Suprapubic skin (tissue), 4 donors: ENCODE results near the gene KLRC3. TPM values are rescaled to one million over a fixed set of nuclear protein-coding genes. Genes with fewer than 3 reads are reported as not detected.

Source experiments
- DNase-seq, 2 donors: peaks; one replicate each; pipeline ENCODE4 v3.0.0-alpha.2; 2019; ENCODE audit warnings: low spot score in 2 of 2
- H3K27ac ChIP-seq: fragments of 200-600 bp; sonication (generic); one replicate; pipeline ENCODE4 v1.5.1; 2019
- H3K27me3 ChIP-seq: fragments of 200-600 bp; sonication (generic); one replicate; pipeline ENCODE4 v1.5.1; 2019
- H3K36me3 ChIP-seq: fragments of 200-600 bp; sonication (generic); one replicate; pipeline ENCODE4 v1.5.1; 2019
- H3K4me1 ChIP-seq: fragments of 200-600 bp; sonication (generic); one replicate; pipeline ENCODE4 v1.5.1; 2019
- H3K4me3 ChIP-seq: fragments of 200-600 bp; sonication (generic); one replicate; pipeline ENCODE4 v1.5.1; 2019; ENCODE audit warnings: mild to moderate bottlenecking
- H3K9me3 ChIP-seq: fragments of 200-600 bp; sonication (generic); one replicate; pipeline ENCODE4 v1.5.1; 2019
- EP300 ChIP-seq: sonication (generic); formaldehyde crosslinking; IDR thresholded peaks from one replicate; pipeline ENCODE4 v1.6.1; 2017; ENCODE audit warnings: antibody characterized with exemption
- POLR2A ChIP-seq, 2 donors: fragments of 450-650 bp; IDR thresholded peaks; one replicate each; pipeline ENCODE4 v1.6.1; 2017; ENCODE audit warnings: antibody characterized with exemption in 2 of 2, mild to moderate bottlenecking in 2 of 2, moderate library complexity in 2 of 2
- POLR2AphosphoS5 ChIP-seq, 3 donors: sonication (generic); formaldehyde crosslinking; IDR thresholded peaks; one replicate each; pipeline ENCODE4 v1.6.1; 2017; ENCODE audit warnings: antibody characterized with exemption in 3 of 3
- WGBS: methylation state at CpG from one replicate; pipeline ENCODE4 v1.1.5; 2018; 5-methylcytosine and 5-hydroxymethylcytosine counted together
- total RNA-seq, 4 donors: library from RNA; depleted of rRNA; stranded (reverse); fragments of >200 nt; gene quantifications; one replicate each; pipeline ENCODE4 v1.1.0, GENCODE V29; 2016
- TF ChIP-seq, protein P1 (sequence below), 2 donors: fragments of 200-600 bp in 1 of 2; fragments of 450-650 bp in 1 of 2; sonication (generic) in 1 of 2; IDR thresholded peaks; one replicate each; pipeline ENCODE4 v1.5.1; 2016 to 2019; ENCODE audit warnings: antibody characterized with exemption in 2 of 2, mild to moderate bottlenecking in 1 of 2, moderate library complexity in 1 of 2

Gene KLRC3
- total RNA-seq, 4 donors from 2014 or later, result not detected

DNA sequence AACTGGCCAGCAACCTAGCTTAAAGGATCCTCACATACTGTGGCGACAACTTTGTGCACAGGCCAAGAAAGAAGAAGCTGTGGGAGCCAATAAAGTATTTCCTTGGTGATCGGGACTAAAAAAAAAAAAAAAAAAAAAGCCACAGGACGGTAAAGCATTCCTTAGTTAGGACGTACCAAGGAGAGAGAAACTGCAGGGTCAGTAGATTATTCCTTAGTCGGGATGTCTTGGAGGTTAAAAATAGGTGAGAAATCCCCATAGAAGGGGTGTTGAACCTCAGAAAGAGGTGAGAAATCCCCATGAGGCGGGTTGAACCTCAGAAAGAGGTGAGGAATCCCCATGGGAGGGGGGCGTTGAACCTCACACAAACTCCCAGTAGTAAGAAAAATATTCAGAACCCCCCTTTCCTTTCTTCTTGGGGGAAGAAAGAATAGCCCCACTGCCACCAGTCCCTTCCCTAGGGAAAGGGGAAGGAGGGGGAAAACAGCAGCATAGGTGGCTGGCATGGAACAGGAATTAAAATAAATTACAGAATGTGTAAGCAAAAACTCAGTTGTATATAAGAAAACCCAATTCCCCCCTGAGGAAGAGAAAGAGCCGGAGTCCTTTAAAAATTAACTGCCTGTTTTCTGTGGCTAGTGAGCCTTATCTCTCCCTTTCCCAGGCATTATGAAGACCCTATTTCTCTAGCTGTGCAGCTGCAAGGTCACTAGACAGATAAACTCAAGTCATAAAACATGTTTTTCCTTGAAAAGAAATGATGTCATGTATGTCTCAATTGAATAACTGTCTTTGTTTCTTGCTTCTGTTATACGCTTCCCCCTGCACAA, 57.4 kb downstream of the KLRC3 start:
- peak overlapping the region; percentile 77 for H3K4me3 ChIP-seq
- 33% methylated on average over 9 of the region's 9 CpGs for WGBS
- peaks cover 1% of the 10 kb centered on the region for H3K9me3 ChIP-seq
- peak overlapping the region; percentile 95 for H3K27ac ChIP-seq
- H3K27me3 ChIP-seq, result no peaks in the 10 kb centered on the region
- no peak for DNase-seq
- TF ChIP-seq POLR2A (IDR thresholded peaks at IDR 0.05) (no peak), POLR2AphosphoS5 (IDR thresholded peaks at IDR 0.05) (no peak)
- H3K36me3 ChIP-seq, result no peaks in the 10 kb centered on the region
- H3K4me1 ChIP-seq, result peaks cover 36% of the 10 kb centered on the region

DNA sequence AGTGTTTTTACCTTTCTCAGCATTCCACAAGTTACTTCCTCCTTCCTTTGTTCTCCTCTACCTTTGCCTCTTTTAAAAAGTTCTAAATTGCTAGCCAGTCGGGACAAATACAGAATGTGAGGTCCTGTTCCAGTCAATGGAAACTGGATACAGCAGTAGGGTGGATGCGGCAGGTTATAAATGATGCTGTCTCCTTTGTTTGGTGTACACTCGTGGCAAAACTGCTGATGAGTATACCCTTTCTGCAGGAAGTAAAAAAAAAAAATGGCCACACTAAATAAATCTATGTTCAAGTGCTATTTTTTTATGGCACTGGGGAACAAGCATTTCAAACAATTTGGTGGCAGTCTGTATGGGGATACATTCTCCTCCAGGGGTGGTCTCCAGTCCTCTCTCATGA, 58.1 kb downstream of the KLRC3 start:
- TF ChIP-seq EP300 (no peak), POLR2AphosphoS5 (IDR thresholded peaks at IDR 0.05) (no peak), POLR2A (IDR thresholded peaks at IDR 0.05) (no peak)
- TF ChIP-seq, protein P1, sequence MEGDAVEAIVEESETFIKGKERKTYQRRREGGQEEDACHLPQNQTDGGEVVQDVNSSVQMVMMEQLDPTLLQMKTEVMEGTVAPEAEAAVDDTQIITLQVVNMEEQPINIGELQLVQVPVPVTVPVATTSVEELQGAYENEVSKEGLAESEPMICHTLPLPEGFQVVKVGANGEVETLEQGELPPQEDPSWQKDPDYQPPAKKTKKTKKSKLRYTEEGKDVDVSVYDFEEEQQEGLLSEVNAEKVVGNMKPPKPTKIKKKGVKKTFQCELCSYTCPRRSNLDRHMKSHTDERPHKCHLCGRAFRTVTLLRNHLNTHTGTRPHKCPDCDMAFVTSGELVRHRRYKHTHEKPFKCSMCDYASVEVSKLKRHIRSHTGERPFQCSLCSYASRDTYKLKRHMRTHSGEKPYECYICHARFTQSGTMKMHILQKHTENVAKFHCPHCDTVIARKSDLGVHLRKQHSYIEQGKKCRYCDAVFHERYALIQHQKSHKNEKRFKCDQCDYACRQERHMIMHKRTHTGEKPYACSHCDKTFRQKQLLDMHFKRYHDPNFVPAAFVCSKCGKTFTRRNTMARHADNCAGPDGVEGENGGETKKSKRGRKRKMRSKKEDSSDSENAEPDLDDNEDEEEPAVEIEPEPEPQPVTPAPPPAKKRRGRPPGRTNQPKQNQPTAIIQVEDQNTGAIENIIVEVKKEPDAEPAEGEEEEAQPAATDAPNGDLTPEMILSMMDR (IDR thresholded peaks at IDR 0.05), result no peak
- no peaks in the 10 kb centered on the region for H3K36me3 ChIP-seq
- no peaks in the 10 kb centered on the region for H3K27me3 ChIP-seq
- 40% methylated on average over 3 of the region's 3 CpGs for WGBS
- DNase-seq, result no peak
- no peaks in the 10 kb centered on the region for H3K9me3 ChIP-seq
- peak overlapping the region; percentile 95 for H3K27ac ChIP-seq
- H3K4me1 ChIP-seq, result peaks cover 36% of the 10 kb centered on the region
- H3K4me3 ChIP-seq, result no peak overlapping the region

Other genes with a start within 250 kb of the KLRC3 start
- gene OLR1, start 248.5 kb downstream of the KLRC3 start, total RNA-seq, result not detected
- under 1 TPM in 1 of 4 donors, not detected in 3; 0.16 TPM for gene TMEM52B, start 241.6 kb downstream of the KLRC3 start, total RNA-seq
- gene GABARAPL1, start 207.7 kb downstream of the KLRC3 start, total RNA-seq, result 10 to 100 TPM; 48.7 to 94.6 (median 81.1) TPM
- 1 to 10 TPM in 1 of 4 donors, under 1 TPM in 2, not detected in 1; 0.72 to 1.1 (median 0.76) TPM for gene KLRD1, start 112.7 kb downstream of the KLRC3 start, total RNA-seq
- 1 to 10 TPM in 1 of 4 donors, under 1 TPM in 1, not detected in 2; 0.51 to 4.3 TPM for gene KLRK1, start 30.6 kb downstream of the KLRC3 start, total RNA-seq
- gene KLRC4, start 10.8 kb downstream of the KLRC3 start, total RNA-seq, result not detected
- gene KLRC2, start 15.4 kb upstream of the KLRC3 start, total RNA-seq, result under 1 TPM in 1 of 4 donors, not detected in 3; 0.89 TPM
- not detected for gene KLRC1, start 32.8 kb upstream of the KLRC3 start, total RNA-seq
- gene EIF2S3B, start 85.3 kb upstream of the KLRC3 start, total RNA-seq, result 1 to 10 TPM in 2 of 4 donors, under 1 TPM in 2; 0.48 to 1.2 (median 0.95) TPM
- 10 to 100 TPM in 2 of 4 donors, 1 to 10 TPM in 2; 6.0 to 27.8 (median 10.3) TPM for gene MAGOHB, start 193.0 kb upstream of the KLRC3 start, total RNA-seq